Endothelial cell of umbilical vein (primary cell): ENCODE data around the gene STYX. TPM values are rescaled to one million over a fixed set of nuclear protein-coding genes. Genes with fewer than 3 reads are reported as not detected.
A peak's percentile ranks its signal among the peaks of the same experiment; 100 is the strongest.

ENCODE experiments used
- Bru-seq: library from RNA; stranded (reverse); fragments of 400-500 nt; gene quantifications from one replicate; lab custom pipeline; 2021; lab: Mats Ljungman, UMichigan
- BruChase-seq, 2 experiments: library from RNA; stranded (reverse); fragments of 400-500 nt; gene quantifications; one replicate each; lab custom pipeline; 2021; lab: Mats Ljungman, UMichigan
- BruUV-seq: library from RNA; stranded (reverse); fragments of 400-500 nt; replicated peaks from 2 replicates; lab custom pipeline; 2021; lab: Mats Ljungman, UMichigan
- CTCF ChIA-PET: fragments of 300-600, 350-600 bp; sonication (Branson Sonifier 250); formaldehyde crosslinking; loops from one replicate; lab custom pipeline; 2021; ENCODE audit warnings: antibody characterized with exemption, inconsistent platforms; lab: Charles Lee
- POLR2A ChIA-PET: fragments of 300-600, 350-600 bp; sonication (Branson Sonifier 250); formaldehyde crosslinking; loops from one replicate; lab custom pipeline; 2021; ENCODE audit warnings: antibody characterized with exemption, inconsistent platforms; lab: Charles Lee
- DNase-seq: peaks from one replicate; pipeline ENCODE4 v3.0.0-alpha.2; 2011; ENCODE audit warnings: low read depth, low spot score
- FAIRE-seq: peaks from 2 replicates; lab custom pipeline; 2011; peaks lifted over from hg19 to GRCh38; lab: Jason Lieb, UNC
- H2AFZ ChIP-seq: 2 replicates; pipeline ENCODE4 v1.6.0; 2012; ENCODE audit warnings: low read depth, low read length, control low read depth, inconsistent platforms
- H3K27ac ChIP-seq: 2 replicates; pipeline ENCODE4 v1.5.1; 2011; ENCODE audit warnings: low read depth, mild to moderate bottlenecking, control low read depth, low read length, moderate library complexity; ENCODE audit not compliant: insufficient read depth
- H3K27me3 ChIP-seq, 2 experiments: 2 replicates each; pipeline versions ENCODE4 v1.6.0 to v1.6.1; 2011; ENCODE audit warnings: low read length in 2 of 2, mixed read lengths in 1 of 2; ENCODE audit not compliant: control insufficient read depth in 2 of 2, insufficient read depth in 2 of 2
- H3K36me3 ChIP-seq, 2 experiments: 2 replicates in 1 of 2; 3 replicates in 1 of 2; pipeline ENCODE4 v1.5.1; 2011; ENCODE audit warnings: low read length in 2 of 2, mild to moderate bottlenecking in 1 of 2, moderate library complexity in 1 of 2; ENCODE audit not compliant: control insufficient read depth in 2 of 2, insufficient read depth in 2 of 2; ENCODE audit errors: extremely low read depth in 1 of 2
- H3K4me1 ChIP-seq: 3 replicates; pipeline ENCODE4 v1.5.1; 2011; ENCODE audit warnings: mild to moderate bottlenecking, low read length; ENCODE audit not compliant: control insufficient read depth, insufficient read depth; ENCODE audit errors: extremely low read depth
- H3K4me2 ChIP-seq: 2 replicates; pipeline ENCODE4 v1.6.1; 2011; ENCODE audit warnings: low read length, control low read depth, mixed read lengths; ENCODE audit not compliant: insufficient read depth
- H3K4me3 ChIP-seq, 3 experiments: fragments of 200-600 bp in 1 of 3; sonication (generic), shearing (Covaris generic) in 1 of 3; replicated peaks in 1 of 3; 2 replicates each; pipeline ENCODE4 v1.5.1; 2011 to 2016; ENCODE audit warnings: control low read depth in 3 of 3, low read length in 3 of 3, mild to moderate bottlenecking in 2 of 3, inconsistent platforms in 1 of 3, low read depth in 1 of 3, moderate library complexity in 1 of 3; ENCODE audit not compliant: insufficient read depth in 1 of 3
- H3K79me2 ChIP-seq: 2 replicates; pipeline ENCODE4 v1.6.0; 2012; ENCODE audit warnings: low read length, inconsistent platforms; ENCODE audit not compliant: control insufficient read depth, insufficient read depth
- H3K9ac ChIP-seq: replicated peaks from 2 replicates; pipeline ENCODE3; 2011; ENCODE audit warnings: low read length, control low read depth; ENCODE audit not compliant: insufficient read depth; ENCODE audit errors: extremely low read depth
- H3K9me1 ChIP-seq: replicated peaks from 3 replicates; pipeline ENCODE4 v1.6.0; 2011; ENCODE audit warnings: mild to moderate bottlenecking, low read length; ENCODE audit not compliant: control insufficient read depth, insufficient read depth; ENCODE audit errors: extremely low read depth
- H3K9me3 ChIP-seq: replicated peaks from 2 replicates; pipeline ENCODE4 v1.5.1; 2012; ENCODE audit warnings: low read length, inconsistent platforms; ENCODE audit not compliant: control insufficient read depth, insufficient read depth
- H4K20me1 ChIP-seq: replicated peaks from 2 replicates; pipeline ENCODE3; 2011; ENCODE audit warnings: mild to moderate bottlenecking, low read length; ENCODE audit not compliant: control insufficient read depth, insufficient read depth; ENCODE audit errors: extremely low read depth
- CTCF ChIP-seq, 2 donors: IDR thresholded peaks; 1 replicate in 1 of 2; 2 replicates in 1 of 2; pipeline ENCODE4 v1.5.1; 2011; ENCODE audit warnings: low read length in 2 of 2, mild to moderate bottlenecking in 2 of 2, moderate library complexity in 2 of 2, control low read depth in 1 of 2, inconsistent platforms in 1 of 2, low read depth in 1 of 2; ENCODE audit not compliant: insufficient read depth in 1 of 2; ENCODE audit errors: extremely low read depth in 1 of 2
- POLR2A ChIP-seq: IDR thresholded peaks from 2 replicates; pipeline ENCODE4 v1.6.1; 2012; ENCODE audit warnings: low read depth, mild to moderate bottlenecking, control low read depth, low read length
- POLR2AphosphoS5 ChIP-seq: IDR thresholded peaks from 2 replicates; pipeline ENCODE4 v1.6.1; 2012; ENCODE audit warnings: low read depth, mild to moderate bottlenecking, control low read depth, low read length, moderate library complexity; ENCODE audit not compliant: insufficient read depth
- dilution Hi-C: fragments of 300-500 bp; cut with MboI; formaldehyde crosslinking; loops from one replicate; pipeline ENCODE4 v1.15.0; 2019; ENCODE audit warnings: low sequenced_read_pairs; ENCODE audit not compliant: extremely low pct_ligation_motif_present
- intact Hi-C: fragments of 100-400 bp; cut with micrococcal nuclease; formaldehyde crosslinking; loops from one replicate; pipeline ENCODE4 v1.10.0; 2022
- long read RNA-seq: library from polyadenylated mRNA; stranded (forward); transcript quantifications from one replicate; pipeline ENCODE4 v2.0.0, GENCODE V29; 2021
- polyA minus RNA-seq, 3 experiments: library from RNA; depleted of rRNA, polyadenylated mRNA; stranded (reverse); fragments of >200 nt; gene quantifications; 1 replicate in 1 of 3; 2 replicates in 2 of 3; pipeline ENCODE4 v1.2.3, GENCODE V29; 2011
- polyA plus RNA-seq, 4 experiments: library from polyadenylated mRNA; depleted of rRNA in 3 of 4; stranded (reverse) in 3 of 4; unstranded in 1 of 4; fragments of >200 nt; gene quantifications; 2 replicates each; pipeline versions ENCODE4 v1.2.1 to v1.2.3, GENCODE V29; 2011 to 2012; ENCODE audit warnings: missing spikeins in 1 of 4
- total RNA-seq: library from RNA; stranded (reverse); gene quantifications from 2 replicates; pipeline ENCODE4 v1.2.3, GENCODE V29; 2021

Gene STYX
- total RNA-seq: 21.0 and 21.3 TPM in 2 replicates
- polyA plus RNA-seq: 5.3 and 6.2 TPM in 2 replicates
- polyA plus RNA-seq (2011; cell fraction: cytosol; rRNA removed): 6.3 and 6.4 TPM in 2 replicates
- polyA plus RNA-seq (2011; cell fraction: nucleus; rRNA removed): 4.8 and 5.8 TPM in 2 replicates
- 7.6 and 10.4 TPM in 2 replicates for polyA plus RNA-seq (2012)
- 8.6 and 9.2 TPM in 2 replicates for polyA minus RNA-seq
- 6.2 TPM for polyA minus RNA-seq (2011; cell fraction: cytosol; rRNA and poly(A)+ RNA removed)
- 5.6 and 7.6 TPM in 2 replicates for polyA minus RNA-seq (2011; cell fraction: nucleus; rRNA and poly(A)+ RNA removed)
- Bru-seq, nascent RNA: percentile 77 among the genes with signal in this experiment
- percentile 88 among the genes with signal in this experiment for BruChase-seq, experiment 1, labeled RNA remaining after a 6-hour chase
- percentile 83 among the genes with signal in this experiment for BruChase-seq, experiment 2, labeled RNA remaining after a 2-hour chase
- long read RNA-seq, full-length matches to known transcripts: 45 of 107 reads
- long read RNA-seq, partial matches to known transcripts: 39 of 107 reads
- long read RNA-seq, other reads (novel, unspliced or antisense): 23 of 107 reads

GRCh38 chr14:52729925-52730708 is at the start of gene STYX:
TSS of gene STYX (plus strand) at chr14:52730166. CDS start at chr14:52730475, 309 bp downstream.
- Histone ChIP-seq H3K4me1 (peaks cover 3% of the 10 kb centered on the region), H2AFZ (peak within 1 kb of the TSS; percentile 85), H3K36me3 (peaks cover 0 to 8% of the 10 kb centered on the region in 2 experiments), H3K27ac (peak within 1 kb of the TSS; percentile 29), H3K4me2 (peak within 1 kb of the TSS; percentile 92), H3K9ac (peak within 1 kb of the TSS; percentile 70), H3K27me3 (no peaks in the 10 kb centered on the region), H3K4me3 (peak within 1 kb of the TSS; percentile 50 to 98 (median 88)), H3K9me1 (no peaks in the 10 kb centered on the region), H3K9me3 (no peaks in the 10 kb centered on the region), H4K20me1 (no peaks in the 10 kb centered on the region), H3K79me2 (peaks cover 16% of the 10 kb centered on the region)
- CTCF ChIA-PET: interaction anchor here (0.7 to 1.4 kb wide), 5 partner anchors 23 to 231 kb away, joined by 3 to 7 read pairs (median 3); partner anchors contain the start of genes FERMT2, GNPNAT1 and PSMC6
- peak; percentile 78 for TF ChIP-seq POLR2A
- TF ChIP-seq CTCF (IDR thresholded peaks at IDR 0.05; ENCODE audit: extremely low read depth in 1 of 2, insufficient read depth in 1 of 2, low read depth in 1 of 2, low read length in 2 of 2): no peak
- peak; percentile 79 for TF ChIP-seq POLR2AphosphoS5
- POLR2A ChIA-PET: interaction anchor here (0.8 to 1.2 kb wide), 3 partner anchors 18 to 61 kb away, joined by 4 to 8 read pairs (median 5); partner anchors contain the start of gene GNPNAT1
- TSS peak; percentile 64 for BruUV-seq
- dilution Hi-C loops: no loop called here
- intact Hi-C loops: loop anchor here (1.0 to 5.0 kb wide), 6 partner anchors 23 to 577 kb away; partner anchors contain the start of genes FERMT2, GNPNAT1, GPR137C and PSMC6
- DNase-seq (peak; percentile 99), FAIRE-seq (peak; percentile 94)
